Measurements from ENCODE around the gene GAS6. TPM values are rescaled to one million over a fixed set of nuclear protein-coding genes. Genes with fewer than 3 reads are reported as not detected.
"Not testable (repeated sequence)": the region's sequence is repeated elsewhere in the genome, so short reads cannot be mapped to it uniquely, and the experiment has no call there.

Gene GAS6
- total RNA-seq, 1 donor from 2014 or later: 47.6 TPM

GRCh38 chr13:113798200-113798811 lies 65.6 kb downstream of the GAS6 start:
- H3K4me1 Mint-ChIP-seq (ENCODE audit: low read depth, unreplicated experiment): peaks cover 12% of the 10 kb centered on the region
- no peaks in the 10 kb centered on the region for H3K9me3 Mint-ChIP-seq (ENCODE audit: unreplicated experiment)
- H3K27me3 Mint-ChIP-seq (ENCODE audit: unreplicated experiment): no peaks in the 10 kb centered on the region
- no peak for DNase-seq
- no peak for TF ChIP-seq CTCF (IDR thresholded peaks at IDR 0.05; ENCODE audit: partially characterized antibody, unreplicated experiment)
- no peaks in the 10 kb centered on the region for H3K36me3 Mint-ChIP-seq (ENCODE audit: unreplicated experiment)
- H3K4me3 Mint-ChIP-seq (ENCODE audit: unreplicated experiment): no peak overlapping the region
- H3K27ac Mint-ChIP-seq (ENCODE audit: unreplicated experiment): no peak overlapping the region

- no peaks in the 10 kb centered on the region for H3K36me3 Mint-ChIP-seq (ENCODE audit: unreplicated experiment)
- no peak for DNase-seq
- H3K9me3 Mint-ChIP-seq (ENCODE audit: unreplicated experiment): no peaks in the 10 kb centered on the region
- H3K4me1 Mint-ChIP-seq (ENCODE audit: low read depth, unreplicated experiment): peaks cover 19% of the 10 kb centered on the region
- H3K4me3 Mint-ChIP-seq (ENCODE audit: unreplicated experiment): no peak overlapping the region
- TF ChIP-seq CTCF (IDR thresholded peaks at IDR 0.05; ENCODE audit: partially characterized antibody, unreplicated experiment): no peak
- no peak overlapping the region for H3K27ac Mint-ChIP-seq (ENCODE audit: unreplicated experiment)
- H3K27me3 Mint-ChIP-seq (ENCODE audit: unreplicated experiment): no peaks in the 10 kb centered on the region
Observed at GRCh38 chr13:113796964-113797676, 66.8 kb downstream of the GAS6 start.

GRCh38 chr13:113796211-113796963 lies 67.5 kb downstream of the GAS6 start:
- no peak overlapping the region for H3K4me3 Mint-ChIP-seq (ENCODE audit: unreplicated experiment)
- no peak for TF ChIP-seq CTCF (IDR thresholded peaks at IDR 0.05; ENCODE audit: partially characterized antibody, unreplicated experiment)
- no peak for DNase-seq
- peaks cover 20% of the 10 kb centered on the region for H3K4me1 Mint-ChIP-seq (ENCODE audit: low read depth, unreplicated experiment)
- no peaks in the 10 kb centered on the region for H3K36me3 Mint-ChIP-seq (ENCODE audit: unreplicated experiment)
- no peaks in the 10 kb centered on the region for H3K9me3 Mint-ChIP-seq (ENCODE audit: unreplicated experiment)
- no peaks in the 10 kb centered on the region for H3K27me3 Mint-ChIP-seq (ENCODE audit: unreplicated experiment)
- no peak overlapping the region for H3K27ac Mint-ChIP-seq (ENCODE audit: unreplicated experiment)

- H3K4me3 Mint-ChIP-seq (ENCODE audit: unreplicated experiment): not testable (repeated sequence)
Observed at GRCh38 chr13:113795362-113795761, 68.5 kb downstream of the GAS6 start.

GRCh38 chr13:113794764-113795173 lies 69.1 kb downstream of the GAS6 start:
- H3K27ac Mint-ChIP-seq (ENCODE audit: unreplicated experiment): no peak overlapping the region
- TF ChIP-seq CTCF (IDR thresholded peaks at IDR 0.05; ENCODE audit: partially characterized antibody, unreplicated experiment): no peak
- peaks cover 19% of the 10 kb centered on the region for H3K4me1 Mint-ChIP-seq (ENCODE audit: low read depth, unreplicated experiment)
- DNase-seq: no peak
- H3K4me3 Mint-ChIP-seq (ENCODE audit: unreplicated experiment): no peak overlapping the region
- no peaks in the 10 kb centered on the region for H3K27me3 Mint-ChIP-seq (ENCODE audit: unreplicated experiment)
- H3K9me3 Mint-ChIP-seq (ENCODE audit: unreplicated experiment): no peaks in the 10 kb centered on the region
- peaks cover 3% of the 10 kb centered on the region for H3K36me3 Mint-ChIP-seq (ENCODE audit: unreplicated experiment)

More at GRCh38 chr13:113795362-113795761, 68.5 kb downstream of the GAS6 start:
- not testable (repeated sequence) for H3K36me3 Mint-ChIP-seq (ENCODE audit: unreplicated experiment); H3K27me3 Mint-ChIP-seq (ENCODE audit: unreplicated experiment); H3K27ac Mint-ChIP-seq (ENCODE audit: unreplicated experiment); DNase-seq; H3K9me3 Mint-ChIP-seq (ENCODE audit: unreplicated experiment)
- peaks cover 20% of the 10 kb centered on the region for H3K4me1 Mint-ChIP-seq (ENCODE audit: low read depth, unreplicated experiment)

All from glutamatergic neuron (in vitro differentiated cells).